B cell (primary cell): ENCODE results near the gene CCDC171. TPM values are rescaled to one million over a fixed set of nuclear protein-coding genes. Genes with fewer than 3 reads are reported as not detected.

Experiments used
- ATAC-seq: fragments of 200-7000 bp; cut with Tn5 transposase; one replicate; pipeline ENCODE4 v1.10.0; 2021; ENCODE audit warnings: low read depth, mild to moderate bottlenecking, moderate number of reproducible peaks, moderate library complexity
- CTCF ChIA-PET: fragments of 350-600 bp; sonication (Branson Sonifier 250); formaldehyde crosslinking; loops from one replicate; lab custom pipeline; 2021; ENCODE audit warnings: antibody characterized with exemption, inconsistent platforms; lab: Charles Lee
- POLR2A ChIA-PET: fragments of 350-600 bp; sonication (Branson Sonifier 250); formaldehyde crosslinking; loops from one replicate; lab custom pipeline; 2021; ENCODE audit warnings: antibody characterized with exemption; lab: Charles Lee
- DNase-seq: peaks from one replicate; pipeline ENCODE4 v3.0.0; 2013
- H2AFZ ChIP-seq: 2 replicates; pipeline ENCODE4 v1.6.1; 2012; ENCODE audit warnings: mild to moderate bottlenecking, low read depth, low read length; ENCODE audit not compliant: insufficient read depth, poor library complexity, severe bottlenecking
- H3K27ac ChIP-seq, 2 donors: 1 replicate in 1 of 2; 2 replicates in 1 of 2; pipeline ENCODE4 v1.5.1; 2012 to 2013; ENCODE audit warnings: low read length in 2 of 2, mild to moderate bottlenecking in 2 of 2, moderate library complexity in 1 of 2
- H3K27me3 ChIP-seq, 4 experiments: fragments of 200-600 bp in 1 of 4; sonication (generic) in 1 of 4; replicated peaks in 1 of 4; 1 replicate in 2 of 4; 2 replicates in 2 of 4; pipeline versions ENCODE4 v1.6.1 to v1.7.0; 2013 to 2016; ENCODE audit warnings: low read length in 3 of 4, mild to moderate bottlenecking in 2 of 4, mixed read lengths in 1 of 4, moderate library complexity in 1 of 4; ENCODE audit not compliant: insufficient read depth in 4 of 4, control insufficient read depth in 3 of 4; ENCODE audit errors: control extremely low read depth in 1 of 4
- H3K36me3 ChIP-seq, 2 experiments: replicated peaks in 1 of 2; 1 replicate in 1 of 2; 2 replicates in 1 of 2; pipeline versions ENCODE4 v1.6.1 to v1.7.1; 2013; ENCODE audit warnings: low read length in 1 of 2; ENCODE audit not compliant: insufficient read depth in 2 of 2, control insufficient read depth in 1 of 2; ENCODE audit errors: control extremely low read depth in 1 of 2, extremely low read depth in 1 of 2
- H3K4me1 ChIP-seq, 2 donors: fragments of 200-600 bp in 1 of 2; sonication (generic) in 1 of 2; 1 replicate in 1 of 2; 2 replicates in 1 of 2; pipeline versions ENCODE4 v1.5.1 to v1.6.1; 2013 to 2017; ENCODE audit warnings: low read length in 2 of 2; ENCODE audit not compliant: control insufficient read depth in 2 of 2, insufficient read depth in 2 of 2
- H3K4me2 ChIP-seq: replicated peaks from 2 replicates; pipeline ENCODE3; 2012; ENCODE audit warnings: mild to moderate bottlenecking, low read depth, low read length; ENCODE audit not compliant: poor library complexity, severe bottlenecking
- H3K4me3 ChIP-seq, 5 experiments: fragments of 200-600 bp in 1 of 5; sonication (generic) in 1 of 5; 1 replicate in 3 of 5; 2 replicates in 2 of 5; pipeline versions ENCODE4 v1.5.1 to v1.7.0; 2011 to 2016; ENCODE audit warnings: low read length in 4 of 5, mild to moderate bottlenecking in 4 of 5, low read depth in 2 of 5, control low read depth in 1 of 5, moderate library complexity in 1 of 5; ENCODE audit not compliant: insufficient read depth in 1 of 5; ENCODE audit errors: control extremely low read depth in 1 of 5, extremely low read depth in 1 of 5
- H3K79me2 ChIP-seq: fragments of 200-600 bp; sonication (generic); one replicate; pipeline ENCODE4 v1.6.0; 2016; ENCODE audit warnings: low read length; ENCODE audit not compliant: control insufficient read depth, insufficient read depth
- H3K9ac ChIP-seq: fragments of 200-600 bp; sonication (generic); 2 replicates; pipeline ENCODE4 v1.6.1; 2017; ENCODE audit warnings: mild to moderate bottlenecking, low read length, moderate library complexity
- H3K9me3 ChIP-seq, 3 donors: one replicate each; pipeline versions ENCODE4 v1.6.1 to v1.7.1; 2013; ENCODE audit warnings: low read length in 2 of 3; ENCODE audit not compliant: control insufficient read depth in 2 of 3, insufficient read depth in 1 of 3; ENCODE audit errors: control extremely low read depth in 1 of 3
- H4K20me1 ChIP-seq: 2 replicates; pipeline ENCODE4 v1.6.0; 2012; ENCODE audit warnings: mild to moderate bottlenecking, low read length; ENCODE audit not compliant: insufficient read depth, control insufficient read depth, poor library complexity, severe bottlenecking
- H3K27ac Mint-ChIP-seq: one replicate; pipeline ENCODE4 v1.8.0; 2021; ENCODE audit warnings: mixed read lengths
- H3K27me3 Mint-ChIP-seq: one replicate; pipeline ENCODE4 v1.8.0; 2021; ENCODE audit warnings: mixed read lengths
- H3K4me1 Mint-ChIP-seq: one replicate; pipeline ENCODE4 v1.8.0; 2021; ENCODE audit warnings: mixed read lengths
- H3K4me3 Mint-ChIP-seq: one replicate; pipeline ENCODE4 v1.8.0; 2021; ENCODE audit warnings: mixed read lengths
- H3K9me3 Mint-ChIP-seq: one replicate; pipeline ENCODE4 v1.8.0; 2022; ENCODE audit warnings: mixed read lengths; ENCODE audit not compliant: insufficient read depth
- EZH2 ChIP-seq: IDR thresholded peaks from 2 replicates; pipeline ENCODE4 v1.6.1; 2012; ENCODE audit warnings: borderline replicate concordance, low read depth, mild to moderate bottlenecking, moderate library complexity, low read length; ENCODE audit not compliant: insufficient read depth, poor library complexity, severe bottlenecking
- WGBS: methylation state at CpG from one replicate; pipeline ENCODE4 v1.1.5; 2013; ENCODE audit warnings: missing lambda C conversion rate; ENCODE audit not compliant: insufficient coverage; 5-methylcytosine and 5-hydroxymethylcytosine counted together
- intact Hi-C: fragments of 100-400 bp; cut with micrococcal nuclease; formaldehyde crosslinking; loops from one replicate; pipeline ENCODE4 v1.10.0; 2022
- polyA plus RNA-seq: library from polyadenylated mRNA; depleted of rRNA; stranded (reverse); fragments of >200 nt; gene quantifications from 2 replicates; pipeline ENCODE4 v1.2.3, GENCODE V29; 2012
- total RNA-seq, 2 donors: library from RNA; stranded (reverse); fragments of 120-200 nt in 1 of 2; gene quantifications; 1 replicate in 1 of 2; 2 replicates in 1 of 2; pipeline versions ENCODE4 v1.2.3 to v1.2.4, GENCODE V29; 2013 to 2022
- TF ChIP-seq, protein P1 (sequence below): fragments of 200-600 bp; IDR thresholded peaks from one replicate; pipeline ENCODE4 v1.8.0; 2022; ENCODE audit warnings: antibody characterized with exemption, mild to moderate bottlenecking

The CCDC171 gene
- total and polyA plus RNA-seq, 2 donors (not counting 1 experiment from before 2014, with no cell fraction given): 0.22 to 6.3 TPM

DNA sequence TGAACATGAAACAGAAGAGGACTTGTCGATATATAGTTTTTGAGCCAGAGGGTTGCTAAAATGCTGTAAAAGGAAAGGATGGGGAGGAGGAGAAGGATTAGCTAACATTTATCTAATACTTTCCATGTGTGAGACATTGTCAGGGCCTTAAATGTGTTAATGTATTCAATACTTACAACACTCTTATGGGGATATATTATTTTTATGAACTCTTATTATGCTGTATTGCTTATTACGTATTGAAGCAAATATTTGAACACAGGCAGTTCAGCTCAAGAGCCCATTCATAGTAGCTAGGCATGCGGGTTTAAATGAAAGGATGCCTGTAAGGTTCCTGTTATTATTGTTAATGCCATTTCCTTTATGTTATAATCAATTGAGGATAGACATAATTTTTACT is 391.5 kb downstream of the CCDC171 start:
- WGBS: no CpG with 5 or more reads among the region's 3 CpGs
- no peak overlapping the region for H2AFZ ChIP-seq
- Mint-ChIP-seq H3K4me1 (no peaks in the 10 kb centered on the region), H3K9me3 (no peaks in the 10 kb centered on the region), H3K27me3 (no peaks in the 10 kb centered on the region), H3K27ac (no peak overlapping the region), H3K4me3 (no peak overlapping the region)
- intact Hi-C loops: no loop called here
- POLR2A ChIA-PET: no interaction called here
- no peaks in the 10 kb centered on the region for H3K79me2 ChIP-seq
- H3K4me3 ChIP-seq: no peak overlapping the region
- CTCF ChIA-PET: no interaction called here
- H3K27ac ChIP-seq: no peak overlapping the region
- ATAC-seq (no peak), DNase-seq (no peak)
- no peaks in the 10 kb centered on the region for H4K20me1 ChIP-seq
- no peaks in the 10 kb centered on the region for H3K9me3 ChIP-seq
- H3K27me3 ChIP-seq: no peaks in the 10 kb centered on the region
- no peak overlapping the region for H3K4me2 ChIP-seq
- no peak overlapping the region for H3K9ac ChIP-seq
- TF ChIP-seq EZH2: no peak
- TF ChIP-seq, protein P1, sequence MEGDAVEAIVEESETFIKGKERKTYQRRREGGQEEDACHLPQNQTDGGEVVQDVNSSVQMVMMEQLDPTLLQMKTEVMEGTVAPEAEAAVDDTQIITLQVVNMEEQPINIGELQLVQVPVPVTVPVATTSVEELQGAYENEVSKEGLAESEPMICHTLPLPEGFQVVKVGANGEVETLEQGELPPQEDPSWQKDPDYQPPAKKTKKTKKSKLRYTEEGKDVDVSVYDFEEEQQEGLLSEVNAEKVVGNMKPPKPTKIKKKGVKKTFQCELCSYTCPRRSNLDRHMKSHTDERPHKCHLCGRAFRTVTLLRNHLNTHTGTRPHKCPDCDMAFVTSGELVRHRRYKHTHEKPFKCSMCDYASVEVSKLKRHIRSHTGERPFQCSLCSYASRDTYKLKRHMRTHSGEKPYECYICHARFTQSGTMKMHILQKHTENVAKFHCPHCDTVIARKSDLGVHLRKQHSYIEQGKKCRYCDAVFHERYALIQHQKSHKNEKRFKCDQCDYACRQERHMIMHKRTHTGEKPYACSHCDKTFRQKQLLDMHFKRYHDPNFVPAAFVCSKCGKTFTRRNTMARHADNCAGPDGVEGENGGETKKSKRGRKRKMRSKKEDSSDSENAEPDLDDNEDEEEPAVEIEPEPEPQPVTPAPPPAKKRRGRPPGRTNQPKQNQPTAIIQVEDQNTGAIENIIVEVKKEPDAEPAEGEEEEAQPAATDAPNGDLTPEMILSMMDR: no peak
- no peaks in the 10 kb centered on the region for H3K36me3 ChIP-seq
- H3K4me1 ChIP-seq: no peaks in the 10 kb centered on the region

DNA sequence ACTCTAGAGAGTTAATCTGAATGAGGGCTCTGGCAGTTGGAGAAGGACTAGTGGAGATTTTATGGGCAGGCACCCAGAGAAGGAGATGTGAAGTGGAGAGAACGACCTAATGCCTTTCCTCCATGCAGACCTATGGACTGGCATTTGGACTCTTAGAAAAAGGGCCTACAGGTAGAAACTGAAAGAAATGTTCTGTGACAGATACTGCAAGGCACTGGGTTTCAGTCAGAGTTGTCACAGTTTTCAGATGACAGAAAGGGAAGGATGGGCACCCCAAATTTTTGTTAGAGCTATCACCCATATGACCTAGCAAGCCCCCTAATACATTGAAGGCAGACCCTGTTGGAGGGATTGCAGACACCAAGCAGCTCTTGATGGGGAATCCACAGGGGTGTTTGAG is 406.8 kb downstream of the CCDC171 start:
- no peak for ATAC-seq
- 100% methylated on average over 1 of the region's 1 CpG for WGBS

More for the DNA sequence above, 406.8 kb downstream of the CCDC171 start:
- Mint-ChIP-seq H3K4me1 (no peaks in the 10 kb centered on the region), H3K27ac (no peak overlapping the region), H3K9me3 (peaks cover under 1% of the 10 kb centered on the region), H3K27me3 (no peaks in the 10 kb centered on the region), H3K4me3 (no peak overlapping the region)
- Histone ChIP-seq H3K9ac (no peak overlapping the region), H2AFZ (no peak overlapping the region), H3K4me2 (no peak overlapping the region), H4K20me1 (no peaks in the 10 kb centered on the region), H3K4me3 (no peak overlapping the region), H3K27me3 (no peaks in the 10 kb centered on the region), H3K9me3 (no peaks in the 10 kb centered on the region), H3K4me1 (no peaks in the 10 kb centered on the region), H3K79me2 (no peaks in the 10 kb centered on the region), H3K27ac (no peak overlapping the region), H3K36me3 (no peaks in the 10 kb centered on the region)
- DNase-seq: no peak
- TF ChIP-seq, protein P1: no peak
- no peak for TF ChIP-seq EZH2
- CTCF ChIA-PET: no interaction called here
- POLR2A ChIA-PET: no interaction called here
- intact Hi-C loops: no loop called here
